Esophagus squamous epithelium (tissue), 4 donors: ENCODE measurements around the gene PIF1.

Experiments used
- POLR2A ChIP-seq, 4 donors: fragments of 450-650 bp; IDR thresholded peaks; one replicate each; pipeline ENCODE4 v1.6.1; 2017; ENCODE audit warnings: antibody characterized with exemption in 4 of 4, mild to moderate bottlenecking in 4 of 4, moderate library complexity in 3 of 4
- TF ChIP-seq, protein P1 (sequence below), 6 experiments: fragments of 450-650 bp in 4 of 6; fragments of 200-600 bp in 2 of 6; sonication (generic) in 2 of 6; IDR thresholded peaks; one replicate each; pipeline ENCODE4 v1.5.1; 2016 to 2019; ENCODE audit warnings: antibody characterized with exemption in 6 of 6, mild to moderate bottlenecking in 4 of 6, moderate library complexity in 4 of 6

DNA sequence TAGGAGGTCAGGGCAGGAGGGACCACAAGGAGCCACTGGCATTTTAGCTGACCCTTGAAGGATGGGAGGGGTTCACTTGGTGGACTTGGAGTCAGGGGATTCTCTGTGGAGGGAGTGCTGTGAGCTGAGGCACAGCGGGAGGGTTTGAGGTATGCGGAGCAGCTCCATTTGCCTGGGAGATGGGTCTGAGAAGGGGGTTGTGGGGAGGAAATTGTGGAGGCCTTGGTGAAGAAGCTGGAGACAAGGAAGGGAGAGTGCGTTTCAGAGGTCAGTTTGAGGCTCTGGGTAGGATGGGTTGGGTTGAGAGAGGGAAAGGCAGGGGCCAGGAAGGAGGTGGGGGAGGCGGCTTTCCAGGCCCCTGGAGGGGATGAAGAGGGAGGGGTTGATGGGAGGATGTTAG is 36.5 kb upstream of the PIF1 start:
- TF ChIP-seq, protein P1, sequence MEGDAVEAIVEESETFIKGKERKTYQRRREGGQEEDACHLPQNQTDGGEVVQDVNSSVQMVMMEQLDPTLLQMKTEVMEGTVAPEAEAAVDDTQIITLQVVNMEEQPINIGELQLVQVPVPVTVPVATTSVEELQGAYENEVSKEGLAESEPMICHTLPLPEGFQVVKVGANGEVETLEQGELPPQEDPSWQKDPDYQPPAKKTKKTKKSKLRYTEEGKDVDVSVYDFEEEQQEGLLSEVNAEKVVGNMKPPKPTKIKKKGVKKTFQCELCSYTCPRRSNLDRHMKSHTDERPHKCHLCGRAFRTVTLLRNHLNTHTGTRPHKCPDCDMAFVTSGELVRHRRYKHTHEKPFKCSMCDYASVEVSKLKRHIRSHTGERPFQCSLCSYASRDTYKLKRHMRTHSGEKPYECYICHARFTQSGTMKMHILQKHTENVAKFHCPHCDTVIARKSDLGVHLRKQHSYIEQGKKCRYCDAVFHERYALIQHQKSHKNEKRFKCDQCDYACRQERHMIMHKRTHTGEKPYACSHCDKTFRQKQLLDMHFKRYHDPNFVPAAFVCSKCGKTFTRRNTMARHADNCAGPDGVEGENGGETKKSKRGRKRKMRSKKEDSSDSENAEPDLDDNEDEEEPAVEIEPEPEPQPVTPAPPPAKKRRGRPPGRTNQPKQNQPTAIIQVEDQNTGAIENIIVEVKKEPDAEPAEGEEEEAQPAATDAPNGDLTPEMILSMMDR (IDR thresholded peaks at IDR 0.05) = no peak
- TF ChIP-seq POLR2A (IDR thresholded peaks at IDR 0.05) = no peak
